Measurements from ENCODE around the gene GAGE10. TPM values are rescaled to one million over a fixed set of nuclear protein-coding genes. Genes with fewer than 3 reads are reported as not detected.

Gene GAGE10
- total and polyA plus RNA-seq, 2 donors (not counting 3 experiments of a cell fraction or from before 2014, with no cell fraction given), result not detected

DNA sequence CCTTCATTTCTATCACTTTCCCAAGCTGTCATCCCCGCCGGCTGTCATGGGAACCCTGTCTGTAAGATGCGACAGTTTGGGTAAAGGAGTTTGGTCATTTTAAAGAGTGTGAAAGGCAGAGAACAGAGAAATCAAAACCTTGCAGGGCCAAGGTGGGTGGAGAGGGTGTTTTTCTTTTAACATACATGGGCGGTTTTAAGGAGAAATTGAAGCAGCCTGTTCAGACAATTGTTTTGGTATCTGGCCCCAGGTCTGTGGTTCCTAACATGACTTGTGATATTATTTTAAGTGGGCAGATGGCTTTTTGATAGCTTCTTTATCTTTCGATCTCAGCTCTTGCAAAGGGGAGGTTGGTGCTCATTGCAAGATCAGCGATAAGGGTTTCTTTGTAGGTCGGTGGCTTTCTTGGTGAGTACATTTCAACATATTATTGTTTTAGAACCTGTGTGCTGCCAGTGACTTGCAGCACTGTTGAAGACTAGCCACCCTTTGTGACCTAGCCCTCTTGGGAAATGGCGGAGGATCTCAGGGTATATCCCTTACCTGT is 30.2 kb upstream of the GAGE10 start:
- TF ChIP-seq GATA2 (IDR thresholded peaks at IDR 0.05; ENCODE audit: insufficient read depth, insufficient read length, low read depth, low read length), result no peak
- no peak overlapping the region for H3K4me3 ChIP-seq (replicated peaks in 1 of 3; ENCODE audit: insufficient read depth in 1 of 3, low read depth in 1 of 3, low read length in 3 of 3)
- no peaks in the 10 kb centered on the region for H3K36me3 ChIP-seq (ENCODE audit: control insufficient read depth in 2 of 2, extremely low read depth in 1 of 2, insufficient read depth in 2 of 2, low read length in 2 of 2)
- no peak overlapping the region for H2AFZ ChIP-seq (ENCODE audit: low read depth, low read length)
- no peaks in the 10 kb centered on the region for H3K9me1 ChIP-seq (replicated peaks; ENCODE audit: control insufficient read depth, extremely low read depth, insufficient read depth, low read length)
- intact Hi-C loops (cut with micrococcal nuclease) (no loop called here), dilution Hi-C loops (cut with MboI; ENCODE audit: extremely low pct_ligation_motif_present, low sequenced_read_pairs) (no loop called here)
- CTCF ChIA-PET, result no interaction called here
- DNase-seq (ENCODE audit: low read depth, low spot score), result no peak
- H3K27me3 ChIP-seq (ENCODE audit: control insufficient read depth in 2 of 2, insufficient read depth in 2 of 2, low read length in 2 of 2), result no peaks in the 10 kb centered on the region
- H3K27ac ChIP-seq (ENCODE audit: insufficient read depth, low read depth, low read length), result no peak overlapping the region
- H4K20me1 ChIP-seq (replicated peaks; ENCODE audit: control insufficient read depth, extremely low read depth, insufficient read depth, low read length), result no peaks in the 10 kb centered on the region
- H3K4me1 ChIP-seq (ENCODE audit: control insufficient read depth, extremely low read depth, insufficient read depth, low read length), result no peaks in the 10 kb centered on the region
- no peak for FAIRE-seq
- H3K9me3 ChIP-seq (replicated peaks; ENCODE audit: control insufficient read depth, insufficient read depth, low read length), result no peaks in the 10 kb centered on the region
- peaks cover 17% of the 10 kb centered on the region for H3K79me2 ChIP-seq (ENCODE audit: control insufficient read depth, insufficient read depth, low read length)
- H3K4me2 ChIP-seq (ENCODE audit: insufficient read depth, low read length), result no peak overlapping the region
- BruUV-seq (replicated peaks), result no TSS peak
- H3K9ac ChIP-seq (replicated peaks; ENCODE audit: extremely low read depth, insufficient read depth, low read length), result no peak overlapping the region
- POLR2A ChIA-PET, result no interaction called here

- H3K4me3 ChIP-seq (replicated peaks in 1 of 3; ENCODE audit: insufficient read depth in 1 of 3, low read depth in 1 of 3, low read length in 3 of 3), result no peak overlapping the region
- CTCF ChIA-PET, result no interaction called here
- dilution Hi-C loops (cut with MboI; ENCODE audit: extremely low pct_ligation_motif_present, low sequenced_read_pairs), result no loop called here
- H3K9me3 ChIP-seq (replicated peaks; ENCODE audit: control insufficient read depth, insufficient read depth, low read length), result no peaks in the 10 kb centered on the region
- H3K4me1 ChIP-seq (ENCODE audit: control insufficient read depth, extremely low read depth, insufficient read depth, low read length), result no peaks in the 10 kb centered on the region
- intact Hi-C loops (cut with micrococcal nuclease), result loop anchor here (5.0 kb wide), 1 partner anchor 561 kb away; no protein-coding TSS in a partner anchor
- DNase-seq (ENCODE audit: low read depth, low spot score) (no peak), FAIRE-seq (no peak)
- H3K27me3 ChIP-seq (ENCODE audit: control insufficient read depth in 2 of 2, insufficient read depth in 2 of 2, low read length in 2 of 2), result no peaks in the 10 kb centered on the region
- no peak overlapping the region for H3K27ac ChIP-seq (ENCODE audit: insufficient read depth, low read depth, low read length)
- no peak overlapping the region for H2AFZ ChIP-seq (ENCODE audit: low read depth, low read length)
- POLR2A ChIA-PET, result no interaction called here
- TF ChIP-seq CTCF (IDR thresholded peaks at IDR 0.05; ENCODE audit: extremely low read depth in 1 of 2, insufficient read depth in 1 of 2, low read depth in 1 of 2, low read length in 2 of 2) (no peak), MYC (IDR thresholded peaks at IDR 0.05; ENCODE audit: low read depth, low read length) (no peak), JUN (IDR thresholded peaks at IDR 0.05; ENCODE audit: borderline replicate concordance, insufficient read depth, insufficient read length, low read depth) (no peak), FOS (IDR thresholded peaks at IDR 0.05; ENCODE audit: borderline replicate concordance, insufficient read depth, low read length) (no peak)
- no peak overlapping the region for H3K4me2 ChIP-seq (ENCODE audit: insufficient read depth, low read length)
- BruUV-seq (replicated peaks), result no TSS peak
- H3K9ac ChIP-seq (replicated peaks; ENCODE audit: extremely low read depth, insufficient read depth, low read length), result no peak overlapping the region
- peaks cover 8% of the 10 kb centered on the region for H3K79me2 ChIP-seq (ENCODE audit: control insufficient read depth, insufficient read depth, low read length)
- H4K20me1 ChIP-seq (replicated peaks; ENCODE audit: control insufficient read depth, extremely low read depth, insufficient read depth, low read length), result no peaks in the 10 kb centered on the region
- no peaks in the 10 kb centered on the region for H3K36me3 ChIP-seq (ENCODE audit: control insufficient read depth in 2 of 2, extremely low read depth in 1 of 2, insufficient read depth in 2 of 2, low read length in 2 of 2)
- H3K9me1 ChIP-seq (replicated peaks; ENCODE audit: control insufficient read depth, extremely low read depth, insufficient read depth, low read length), result no peaks in the 10 kb centered on the region
Observed at GRCh38 chrX:49276207-49276606, 27.2 kb upstream of the GAGE10 start.
